Endothelial cell of umbilical vein (primary cell): Measurements from ENCODE around the gene PSME3. TPM values are rescaled to one million over a fixed set of nuclear protein-coding genes. Genes with fewer than 3 reads are reported as not detected.
A peak's percentile ranks its signal among the peaks of the same experiment; 100 is the strongest.

ENCODE experiments used
- BruUV-seq: library from RNA; stranded (reverse); fragments of 400-500 nt; replicated peaks from 2 replicates; lab custom pipeline; 2021; lab: Mats Ljungman, UMichigan
- CTCF ChIA-PET: fragments of 300-600, 350-600 bp; sonication (Branson Sonifier 250); formaldehyde crosslinking; loops from one replicate; lab custom pipeline; 2021; ENCODE audit warnings: antibody characterized with exemption, inconsistent platforms; lab: Charles Lee
- POLR2A ChIA-PET: fragments of 300-600, 350-600 bp; sonication (Branson Sonifier 250); formaldehyde crosslinking; loops from one replicate; lab custom pipeline; 2021; ENCODE audit warnings: antibody characterized with exemption, inconsistent platforms; lab: Charles Lee
- DNase-seq: peaks from one replicate; pipeline ENCODE4 v3.0.0-alpha.2; 2011; ENCODE audit warnings: low read depth, low spot score
- FAIRE-seq: peaks from 2 replicates; lab custom pipeline; 2011; peaks lifted over from hg19 to GRCh38; lab: Jason Lieb, UNC
- H2AFZ ChIP-seq: 2 replicates; pipeline ENCODE4 v1.6.0; 2012; ENCODE audit warnings: low read depth, low read length, control low read depth, inconsistent platforms
- H3K27ac ChIP-seq: 2 replicates; pipeline ENCODE4 v1.5.1; 2011; ENCODE audit warnings: low read depth, mild to moderate bottlenecking, control low read depth, low read length, moderate library complexity; ENCODE audit not compliant: insufficient read depth
- H3K27me3 ChIP-seq, 2 experiments: 2 replicates each; pipeline versions ENCODE4 v1.6.0 to v1.6.1; 2011; ENCODE audit warnings: low read length in 2 of 2, mixed read lengths in 1 of 2; ENCODE audit not compliant: control insufficient read depth in 2 of 2, insufficient read depth in 2 of 2
- H3K36me3 ChIP-seq, 2 experiments: 2 replicates in 1 of 2; 3 replicates in 1 of 2; pipeline ENCODE4 v1.5.1; 2011; ENCODE audit warnings: low read length in 2 of 2, mild to moderate bottlenecking in 1 of 2, moderate library complexity in 1 of 2; ENCODE audit not compliant: control insufficient read depth in 2 of 2, insufficient read depth in 2 of 2; ENCODE audit errors: extremely low read depth in 1 of 2
- H3K4me1 ChIP-seq: 3 replicates; pipeline ENCODE4 v1.5.1; 2011; ENCODE audit warnings: mild to moderate bottlenecking, low read length; ENCODE audit not compliant: control insufficient read depth, insufficient read depth; ENCODE audit errors: extremely low read depth
- H3K4me2 ChIP-seq: 2 replicates; pipeline ENCODE4 v1.6.1; 2011; ENCODE audit warnings: low read length, control low read depth, mixed read lengths; ENCODE audit not compliant: insufficient read depth
- H3K4me3 ChIP-seq, 3 experiments: fragments of 200-600 bp in 1 of 3; sonication (generic), shearing (Covaris generic) in 1 of 3; replicated peaks in 1 of 3; 2 replicates each; pipeline ENCODE4 v1.5.1; 2011 to 2016; ENCODE audit warnings: control low read depth in 3 of 3, low read length in 3 of 3, mild to moderate bottlenecking in 2 of 3, inconsistent platforms in 1 of 3, low read depth in 1 of 3, moderate library complexity in 1 of 3; ENCODE audit not compliant: insufficient read depth in 1 of 3
- H3K79me2 ChIP-seq: 2 replicates; pipeline ENCODE4 v1.6.0; 2012; ENCODE audit warnings: low read length, inconsistent platforms; ENCODE audit not compliant: control insufficient read depth, insufficient read depth
- H3K9ac ChIP-seq: replicated peaks from 2 replicates; pipeline ENCODE3; 2011; ENCODE audit warnings: low read length, control low read depth; ENCODE audit not compliant: insufficient read depth; ENCODE audit errors: extremely low read depth
- H3K9me1 ChIP-seq: replicated peaks from 3 replicates; pipeline ENCODE4 v1.6.0; 2011; ENCODE audit warnings: mild to moderate bottlenecking, low read length; ENCODE audit not compliant: control insufficient read depth, insufficient read depth; ENCODE audit errors: extremely low read depth
- H3K9me3 ChIP-seq: replicated peaks from 2 replicates; pipeline ENCODE4 v1.5.1; 2012; ENCODE audit warnings: low read length, inconsistent platforms; ENCODE audit not compliant: control insufficient read depth, insufficient read depth
- H4K20me1 ChIP-seq: replicated peaks from 2 replicates; pipeline ENCODE3; 2011; ENCODE audit warnings: mild to moderate bottlenecking, low read length; ENCODE audit not compliant: control insufficient read depth, insufficient read depth; ENCODE audit errors: extremely low read depth
- CTCF ChIP-seq, 2 donors: IDR thresholded peaks; 1 replicate in 1 of 2; 2 replicates in 1 of 2; pipeline ENCODE4 v1.5.1; 2011; ENCODE audit warnings: low read length in 2 of 2, mild to moderate bottlenecking in 2 of 2, moderate library complexity in 2 of 2, control low read depth in 1 of 2, inconsistent platforms in 1 of 2, low read depth in 1 of 2; ENCODE audit not compliant: insufficient read depth in 1 of 2; ENCODE audit errors: extremely low read depth in 1 of 2
- EZH2 ChIP-seq: IDR thresholded peaks from 2 replicates; pipeline ENCODE4 v1.6.1; 2012; ENCODE audit warnings: borderline replicate concordance, low read depth, mild to moderate bottlenecking, moderate library complexity, low read length, inconsistent platforms; ENCODE audit not compliant: severe bottlenecking
- FOS ChIP-seq: IDR thresholded peaks from 2 replicates; pipeline ENCODE4 v1.6.1; 2011; ENCODE audit warnings: mild to moderate bottlenecking, low read length, moderate library complexity, borderline replicate concordance; ENCODE audit not compliant: insufficient read depth
- GATA2 ChIP-seq: IDR thresholded peaks from 2 replicates; pipeline ENCODE4 v1.7.0; 2011; ENCODE audit warnings: low read depth, mild to moderate bottlenecking, moderate library complexity, mixed read lengths, low read length; ENCODE audit not compliant: insufficient read length, insufficient read depth
- JUN ChIP-seq: IDR thresholded peaks from 2 replicates; pipeline ENCODE4 v1.6.1; 2011; ENCODE audit warnings: borderline replicate concordance, low read depth; ENCODE audit not compliant: insufficient read length, insufficient read depth
- MAX ChIP-seq: IDR thresholded peaks from 2 replicates; pipeline ENCODE4 v1.6.1; 2011; ENCODE audit not compliant: insufficient read depth, insufficient read length
- MYC ChIP-seq: IDR thresholded peaks from one replicate; pipeline ENCODE4 v1.6.1; 2011; ENCODE audit warnings: mild to moderate bottlenecking, low read depth, low read length
- POLR2A ChIP-seq: IDR thresholded peaks from 2 replicates; pipeline ENCODE4 v1.6.1; 2012; ENCODE audit warnings: low read depth, mild to moderate bottlenecking, control low read depth, low read length
- POLR2AphosphoS5 ChIP-seq: IDR thresholded peaks from 2 replicates; pipeline ENCODE4 v1.6.1; 2012; ENCODE audit warnings: low read depth, mild to moderate bottlenecking, control low read depth, low read length, moderate library complexity; ENCODE audit not compliant: insufficient read depth
- dilution Hi-C: fragments of 300-500 bp; cut with MboI; formaldehyde crosslinking; loops from one replicate; pipeline ENCODE4 v1.15.0; 2019; ENCODE audit warnings: low sequenced_read_pairs; ENCODE audit not compliant: extremely low pct_ligation_motif_present
- intact Hi-C: fragments of 100-400 bp; cut with micrococcal nuclease; formaldehyde crosslinking; loops from one replicate; pipeline ENCODE4 v1.10.0; 2022
- polyA plus RNA-seq, 4 experiments: library from polyadenylated mRNA; depleted of rRNA in 3 of 4; stranded (reverse) in 3 of 4; unstranded in 1 of 4; fragments of >200 nt; gene quantifications; 2 replicates each; pipeline versions ENCODE4 v1.2.1 to v1.2.3, GENCODE V29; 2011 to 2012; ENCODE audit warnings: missing spikeins in 1 of 4
- total RNA-seq: library from RNA; stranded (reverse); gene quantifications from 2 replicates; pipeline ENCODE4 v1.2.3, GENCODE V29; 2021

The PSME3 gene
- total and polyA plus RNA-seq, 2 donors (not counting 3 experiments of a cell fraction or from before 2014, with no cell fraction given): 98.4 to 126 TPM

- ChIA-PET POLR2A (no interaction called here), CTCF (interaction anchor here (0.9 to 4.7 kb wide), 4 partner anchors 10 to 41 kb away, joined by 3 to 44 read pairs (median 12); partner anchors contain the start of genes BECN1 and VPS25)
- Histone ChIP-seq H3K79me2 (no peaks in the 10 kb centered on the region), H2AFZ (no peak overlapping the region), H3K36me3 (peaks cover 0 to 5% of the 10 kb centered on the region in 2 experiments), H3K9me3 (no peaks in the 10 kb centered on the region), H3K4me1 (peaks cover 35% of the 10 kb centered on the region), H3K4me3 (no peak overlapping the region), H3K27me3 (peaks cover 16% of the 10 kb centered on the region in 2 experiments), H3K9me1 (no peaks in the 10 kb centered on the region), H3K27ac (no peak overlapping the region), H3K4me2 (peak overlapping the region; percentile 4), H3K9ac (no peak overlapping the region), H4K20me1 (no peaks in the 10 kb centered on the region)
- no peak for DNase-seq
- no peak for FAIRE-seq
- intact Hi-C loops (loop anchor here (5.0 kb wide), 1 partner anchor 106 kb away; the partner anchor contains the start of gene PLEKHH3), dilution Hi-C loops (no loop called here)
- BruUV-seq: no TSS peak
- no peak for TF ChIP-seq POLR2AphosphoS5
- TF ChIP-seq MAX: no peak
- no peak for TF ChIP-seq CTCF (IDR thresholded peaks at IDR 0.05; ENCODE audit: extremely low read depth in 1 of 2, insufficient read depth in 1 of 2, low read depth in 1 of 2, low read length in 2 of 2)
- TF ChIP-seq FOS: no peak
- no peak for TF ChIP-seq POLR2A
- no peak for TF ChIP-seq EZH2
- no peak for TF ChIP-seq MYC
- TF ChIP-seq JUN: no peak
- no peak for TF ChIP-seq GATA2
Observed at GRCh38 chr17:42783791-42784138, 49.4 kb upstream of the PSME3 start.
